Ramos (cell line): ENCODE results near the gene HCN2.

ENCODE experiments used
- in situ Hi-C: fragments of 300-500 bp; cut with MboI; formaldehyde crosslinking; loops from one replicate; pipeline ENCODE4 v1.14.3; 2022; ENCODE audit warnings: low sequenced_read_pairs; ENCODE audit not compliant: unreplicated experiment

Gene HCN2

GRCh38 chr19:583968-584239, 5.8 kb upstream of the HCN2 start:
- in situ Hi-C loops = loop anchor here (10.0 kb wide), 1 partner anchor 151 kb away; no protein-coding TSS in a partner anchor

- in situ Hi-C loops = loop anchor here (10.0 kb wide), 1 partner anchor 150 kb away; no protein-coding TSS in a partner anchor
These were observed 5.3 kb upstream of the HCN2 start for GRCh38 chr19:584240-585001.

- in situ Hi-C loops = loop anchor here (10.0 kb wide), 1 partner anchor 150 kb away; no protein-coding TSS in a partner anchor
These were observed 4.5 kb upstream of the HCN2 start for GRCh38 chr19:585146-585545.

GRCh38 chr19:585551-586110, 4.0 kb upstream of the HCN2 start:
- in situ Hi-C loops = loop anchor here (10.0 kb wide), 1 partner anchor 149 kb away; no protein-coding TSS in a partner anchor

GRCh38 chr19:588093-588740, 1.5 kb upstream of the HCN2 start:
- in situ Hi-C loops = loop anchor here (10.0 kb wide), 1 partner anchor 147 kb away; no protein-coding TSS in a partner anchor

GRCh38 chr19:588741-589692, 664 bp upstream of the HCN2 start:
- in situ Hi-C loops = loop anchor here (10.0 kb wide), 1 partner anchor 146 kb away; no protein-coding TSS in a partner anchor

GRCh38 chr19:590396-590745, 690 bp downstream of the HCN2 start:
- in situ Hi-C loops = no loop called here

GRCh38 chr19:590750-591098, 1.0 kb downstream of the HCN2 start:
- in situ Hi-C loops = no loop called here

GRCh38 chr19:591099-591958, 1.6 kb downstream of the HCN2 start:
- in situ Hi-C loops = no loop called here

GRCh38 chr19:592101-592500, 2.4 kb downstream of the HCN2 start:
- in situ Hi-C loops = no loop called here

GRCh38 chr19:593055-593454, 3.4 kb downstream of the HCN2 start:
- in situ Hi-C loops = no loop called here

GRCh38 chr19:593505-593904, 3.8 kb downstream of the HCN2 start:
- in situ Hi-C loops = no loop called here

- in situ Hi-C loops = no loop called here
These were observed 4.7 kb downstream of the HCN2 start for GRCh38 chr19:594265-594870.

- in situ Hi-C loops = no loop called here
These were observed 5.9 kb downstream of the HCN2 start for GRCh38 chr19:595326-596262.

- in situ Hi-C loops = no loop called here
These were observed 6.6 kb downstream of the HCN2 start for GRCh38 chr19:596263-596655.

GRCh38 chr19:597406-598315, 8.0 kb downstream of the HCN2 start:
- in situ Hi-C loops = no loop called here

- in situ Hi-C loops = no loop called here
These were observed 11.6 kb downstream of the HCN2 start for GRCh38 chr19:601310-601709.
